H1 (cell line): ENCODE results near the gene MAGI1.

Source experiments
- CTCF ChIP-seq, 3 experiments: IDR thresholded peaks; 1 replicate in 2 of 3; 2 replicates in 1 of 3; pipeline versions ENCODE4 v1.5.1 to v1.6.1; 2011; ENCODE audit warnings: low read length in 3 of 3, mild to moderate bottlenecking in 3 of 3, inconsistent platforms in 2 of 3, low read depth in 1 of 3, moderate library complexity in 1 of 3; ENCODE audit not compliant: insufficient read depth in 1 of 3; ENCODE audit errors: control extremely low read depth in 1 of 3
- POLR2AphosphoS5 ChIP-seq: IDR thresholded peaks from 2 replicates; pipeline ENCODE4 v1.6.1; 2011; ENCODE audit warnings: low read depth, low read length

GRCh38 chr3:65958216-65958615 lies 80.5 kb downstream of the MAGI1 start:
- TF ChIP-seq POLR2AphosphoS5 (no peak), CTCF (IDR thresholded peaks at IDR 0.05; ENCODE audit: control extremely low read depth in 1 of 3, insufficient read depth in 1 of 3, low read depth in 1 of 3, low read length in 3 of 3) (no peak)
